Right renal pelvis (tissue), 4 donors: ENCODE results near the gene CALCB. TPM values are rescaled to one million over a fixed set of nuclear protein-coding genes. Genes with fewer than 3 reads are reported as not detected.

Source experiments
- DNase-seq, 4 donors: peaks; one replicate each; pipeline ENCODE4 v3.0.0-alpha.2; 2013; ENCODE audit warnings: low read depth in 4 of 4, low spot score in 3 of 4, missing footprints in 1 of 4
- polyA plus RNA-seq, 4 donors: library from polyadenylated mRNA; unstranded; fragments of 120-200 nt; gene quantifications; one replicate each; pipeline ENCODE4 v1.2.1, GENCODE V29; 2013; ENCODE audit not compliant: insufficient read length in 4 of 4

CALCB gene
- polyA plus RNA-seq, 4 donors: 2.8 to 4.2 (median 3.5) TPM

DNA sequence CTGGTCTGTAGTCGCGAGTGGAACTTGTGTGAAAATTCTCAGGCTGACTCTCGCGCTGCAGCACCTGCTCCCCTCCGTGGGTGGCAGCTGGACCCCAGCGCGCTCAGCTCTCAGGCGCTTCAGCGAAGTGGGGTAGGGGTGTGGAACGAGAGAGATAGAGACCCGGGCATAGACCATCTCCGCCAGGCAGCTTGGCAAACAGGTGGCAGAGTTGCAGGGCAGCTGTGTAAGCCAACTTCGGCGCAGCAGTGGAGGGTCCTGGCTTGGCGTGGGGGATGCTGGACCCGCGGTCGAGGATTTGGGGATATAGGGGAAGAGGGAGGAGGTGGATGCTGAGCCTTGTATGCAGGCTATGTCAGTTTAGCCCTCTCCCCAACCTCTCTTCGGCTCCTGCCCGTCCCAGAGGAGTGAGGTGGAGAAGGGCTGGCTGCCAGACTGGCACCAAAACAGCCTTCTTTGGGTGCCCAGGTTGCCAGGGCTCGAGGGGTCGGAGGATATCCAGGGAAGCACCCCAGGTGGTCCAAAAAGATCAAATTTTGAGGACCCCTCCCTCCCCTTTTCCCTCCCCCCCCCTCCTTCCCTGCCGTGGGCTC is 746 bp upstream of the CALCB start:
- no peak for DNase-seq

DNA sequence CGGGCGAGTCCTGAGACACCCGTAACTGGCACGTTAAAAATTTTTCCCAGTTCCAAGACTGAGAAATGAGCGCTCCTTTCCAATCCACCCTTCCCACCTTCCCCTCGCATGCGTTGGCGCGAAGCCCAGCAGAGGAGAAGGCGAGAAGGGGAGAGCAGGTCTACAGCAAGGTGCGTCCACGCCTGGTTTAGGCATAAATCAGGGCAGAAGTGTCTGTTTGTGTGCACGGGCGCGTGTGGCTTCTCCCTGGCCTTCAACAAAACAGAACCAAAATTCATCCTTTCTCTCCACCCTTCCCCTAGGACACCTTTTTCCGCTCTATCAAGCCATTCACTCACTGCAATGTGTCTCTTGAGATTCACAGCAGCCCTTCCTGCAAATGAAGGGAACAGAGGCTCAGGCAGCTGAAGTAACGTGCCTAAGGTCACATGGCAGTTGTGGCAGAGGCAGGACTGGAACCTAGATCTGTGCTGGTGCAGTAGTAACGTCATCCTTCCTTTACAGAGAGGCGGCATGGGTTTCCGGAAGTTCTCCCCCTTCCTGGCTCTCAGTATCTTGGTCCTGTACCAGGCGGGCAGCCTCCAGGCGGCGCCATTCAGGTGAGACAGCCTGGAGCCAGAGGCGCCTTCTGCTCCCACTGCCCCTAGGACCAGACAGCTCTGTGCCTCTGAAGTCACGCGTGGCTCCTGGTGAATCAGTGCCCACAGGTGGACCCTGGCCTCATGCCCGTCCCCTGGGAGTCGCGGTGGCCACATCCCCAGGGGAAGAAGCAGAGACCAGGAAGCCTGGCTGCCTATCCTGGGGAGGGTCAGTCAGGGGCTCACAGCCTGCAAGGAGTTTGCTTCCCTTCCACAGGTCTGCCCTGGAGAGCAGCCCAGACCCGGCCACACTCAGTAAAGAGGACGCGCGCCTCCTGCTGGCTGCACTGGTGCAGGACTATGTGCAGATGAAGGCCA is 1.1 kb downstream of the CALCB start:
- DNase-seq: peak; percentile 61 to 72 (median 69)

DNA sequence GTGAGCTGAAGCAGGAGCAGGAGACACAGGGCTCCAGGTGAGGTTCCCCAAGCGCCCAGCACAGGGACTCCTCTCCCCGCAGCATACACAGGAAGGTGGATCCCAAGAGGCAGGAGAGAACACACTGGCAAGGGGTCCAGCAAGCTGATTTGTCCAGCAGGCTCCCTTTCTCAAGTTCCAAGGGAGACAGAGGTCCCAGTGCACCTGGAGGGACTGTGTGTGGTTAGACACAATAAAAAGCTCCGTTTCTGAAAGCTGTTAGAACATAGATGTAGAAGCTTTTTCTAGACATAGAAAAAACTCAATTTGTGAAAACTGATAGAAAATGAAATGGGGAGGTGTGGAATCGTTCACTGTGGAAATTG is 1.8 kb downstream of the CALCB start:
- no peak for DNase-seq

DNA sequence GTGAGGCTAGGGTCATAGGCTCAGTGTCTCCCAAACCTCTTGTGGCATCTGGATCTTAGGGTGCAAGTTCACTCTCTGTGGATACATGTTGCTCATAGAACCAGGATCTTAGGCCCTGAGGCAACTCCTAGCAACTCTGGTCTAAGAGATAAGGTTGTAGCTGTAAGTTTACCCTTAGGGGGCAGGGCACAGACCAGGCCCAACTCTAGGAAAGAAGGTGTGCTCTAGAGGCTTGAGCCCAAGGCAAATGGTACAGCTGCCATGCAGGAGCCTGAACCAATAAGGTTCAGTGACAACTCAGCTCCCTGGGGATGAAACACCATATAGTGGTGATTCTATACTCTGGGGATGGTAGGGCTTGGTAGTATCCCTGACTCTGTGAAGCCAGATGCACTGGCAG is 17.8 kb downstream of the CALCB start:
- DNase-seq: no peak

DNA sequence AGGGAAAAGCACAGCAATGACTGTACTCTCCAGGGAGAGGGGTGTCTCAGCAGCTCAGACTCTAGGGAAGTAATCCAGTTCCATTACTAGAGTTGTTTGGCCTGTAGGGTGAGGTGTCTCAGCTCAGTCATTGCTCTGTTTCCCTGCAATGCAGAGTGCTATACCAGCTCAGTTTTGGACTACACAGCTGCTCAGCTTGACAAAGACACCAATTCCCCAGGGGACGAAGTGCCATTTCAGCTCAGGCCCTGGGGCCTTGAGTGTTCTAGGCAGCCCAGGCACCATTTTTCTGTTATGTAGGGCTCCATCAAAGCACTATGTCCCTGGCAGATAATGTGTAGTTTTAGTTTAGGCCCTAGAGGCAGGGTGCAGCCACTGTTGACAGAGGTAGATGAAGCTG is 18.2 kb downstream of the CALCB start:
- DNase-seq: no peak

DNA sequence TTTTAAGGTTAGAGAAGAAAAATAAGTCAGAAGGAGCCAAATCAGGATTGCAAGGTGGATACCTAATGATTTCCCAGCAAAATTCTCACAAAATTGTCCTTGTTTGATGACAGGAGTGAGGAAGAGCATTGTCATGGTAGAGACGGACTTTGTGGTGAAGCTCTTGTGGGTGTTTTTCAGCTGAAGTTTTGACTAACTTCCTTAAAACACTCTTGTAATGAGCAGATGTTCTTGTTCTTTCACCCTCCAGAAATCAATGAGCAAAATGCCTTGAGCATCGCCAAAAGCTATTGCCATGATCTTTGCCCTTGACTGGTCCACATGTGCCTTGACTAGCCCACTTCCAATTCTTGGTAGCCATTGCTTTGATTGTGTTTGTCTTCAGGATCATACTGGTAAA is 20.0 kb downstream of the CALCB start:
- no peak for DNase-seq

DNA sequence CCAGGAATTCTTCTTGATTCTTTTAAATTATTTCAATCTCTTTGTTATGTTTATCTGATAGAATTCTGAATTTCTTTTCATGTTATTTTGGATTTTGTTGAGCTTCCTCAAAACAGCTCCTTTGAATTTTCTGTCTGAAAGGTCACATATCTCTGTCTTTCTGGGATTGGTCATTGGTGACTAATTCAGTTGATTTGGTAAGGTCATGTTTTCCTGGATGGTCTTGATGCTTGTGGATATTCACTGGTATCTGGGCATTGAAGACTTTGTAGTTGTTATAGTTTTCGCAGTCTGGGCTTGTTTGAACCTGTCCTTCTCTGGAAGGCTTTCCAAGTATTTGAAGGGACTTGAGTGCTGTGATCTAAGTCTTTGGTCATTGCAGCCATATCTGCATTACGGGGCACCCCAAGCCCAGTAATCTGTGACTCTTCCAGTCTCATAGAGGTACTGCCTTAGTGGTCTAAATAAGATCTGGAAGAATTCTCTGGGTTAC is 22.4 kb downstream of the CALCB start:
- DNase-seq: no peak

DNA sequence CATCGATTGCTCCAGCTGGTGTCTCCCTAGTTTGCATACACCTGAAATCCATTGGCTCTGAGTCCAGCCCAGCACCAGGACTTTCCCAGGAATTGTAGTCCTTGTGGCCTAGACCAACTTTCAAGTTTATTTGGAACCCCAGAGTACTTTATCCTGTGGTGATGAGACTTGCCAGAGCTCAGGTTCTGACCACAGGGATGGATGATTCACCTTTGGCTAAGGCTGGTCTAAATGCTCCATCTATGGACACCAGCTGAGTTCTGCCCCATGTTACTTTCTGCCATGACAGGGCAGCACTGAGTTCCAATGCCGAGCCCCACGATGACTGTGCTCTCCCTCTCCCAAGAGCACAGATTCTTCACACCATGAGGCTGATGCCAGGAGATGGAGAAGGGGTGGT is 24.0 kb downstream of the CALCB start:
- DNase-seq: no peak

DNA sequence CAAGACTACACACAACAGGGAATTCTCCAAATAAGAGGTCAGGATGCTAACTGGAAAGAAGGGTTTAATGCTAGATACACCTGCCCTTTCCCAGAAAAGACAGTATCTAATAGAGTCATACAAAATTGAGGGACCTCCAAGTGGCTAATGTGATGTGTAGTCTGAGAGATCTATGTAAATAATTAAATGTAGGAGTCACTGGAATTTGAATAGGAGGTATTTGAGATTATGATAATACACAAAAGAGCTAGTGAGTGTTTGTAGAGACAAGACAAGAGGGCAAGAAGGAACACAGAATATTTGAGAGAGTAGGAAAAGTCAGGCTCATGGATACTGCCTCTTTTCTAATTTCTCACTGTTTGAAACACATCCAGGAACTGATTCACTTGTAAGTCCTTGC is 25.9 kb downstream of the CALCB start:
- no peak for DNase-seq

DNA sequence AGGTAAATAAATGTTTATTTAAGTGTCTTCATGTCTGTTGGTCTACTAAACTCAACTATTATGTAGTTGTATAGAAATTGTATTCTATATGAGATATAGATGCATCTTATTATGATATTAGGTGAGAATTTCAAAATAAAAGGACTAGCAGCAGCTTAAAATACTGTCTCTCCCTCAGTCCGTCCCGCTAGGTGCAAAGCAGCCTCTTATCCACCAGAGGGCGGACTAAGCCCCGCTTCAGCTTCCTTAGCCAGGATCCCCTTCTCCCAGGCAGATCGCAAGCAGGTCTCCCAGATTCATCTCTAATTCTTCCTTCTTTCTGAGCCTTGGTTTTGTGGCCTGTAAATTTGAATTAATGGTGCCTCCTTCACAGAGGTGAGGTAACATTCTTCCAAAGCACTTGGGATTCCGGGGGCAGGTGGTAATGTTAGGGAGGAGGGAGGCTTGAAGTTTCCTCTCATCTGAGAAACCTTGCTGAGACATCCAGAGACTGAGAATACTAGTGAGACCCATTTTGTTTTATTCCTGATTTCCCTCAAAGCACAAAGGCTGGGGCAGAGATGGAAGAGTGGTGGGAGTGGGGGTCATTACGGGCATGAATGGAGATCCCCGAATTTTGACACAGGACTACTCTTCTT is 27.8 kb downstream of the CALCB start:
- peak in 3 of 4 donors; percentile 27 to 41 (median 29) for DNase-seq

DNA sequence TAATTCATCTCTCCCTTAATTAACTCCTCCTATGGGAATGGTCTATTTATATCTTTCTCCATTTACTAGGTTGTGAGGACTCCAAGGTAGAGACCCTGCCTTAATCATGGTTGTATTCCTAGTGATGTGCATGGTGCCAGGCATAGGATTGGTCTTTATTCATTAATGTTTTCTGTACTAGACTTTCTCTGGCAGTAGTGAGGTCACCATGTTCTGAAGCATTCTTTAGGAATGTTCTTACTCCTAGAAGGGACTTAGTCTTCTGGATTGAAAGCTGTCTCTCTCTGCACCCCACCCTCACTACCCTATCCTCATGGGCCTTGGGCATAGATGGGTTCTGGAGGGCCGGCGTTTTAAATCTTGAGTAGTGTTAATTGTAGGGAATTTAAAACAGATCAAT is 30.8 kb downstream of the CALCB start:
- DNase-seq: no peak

DNA sequence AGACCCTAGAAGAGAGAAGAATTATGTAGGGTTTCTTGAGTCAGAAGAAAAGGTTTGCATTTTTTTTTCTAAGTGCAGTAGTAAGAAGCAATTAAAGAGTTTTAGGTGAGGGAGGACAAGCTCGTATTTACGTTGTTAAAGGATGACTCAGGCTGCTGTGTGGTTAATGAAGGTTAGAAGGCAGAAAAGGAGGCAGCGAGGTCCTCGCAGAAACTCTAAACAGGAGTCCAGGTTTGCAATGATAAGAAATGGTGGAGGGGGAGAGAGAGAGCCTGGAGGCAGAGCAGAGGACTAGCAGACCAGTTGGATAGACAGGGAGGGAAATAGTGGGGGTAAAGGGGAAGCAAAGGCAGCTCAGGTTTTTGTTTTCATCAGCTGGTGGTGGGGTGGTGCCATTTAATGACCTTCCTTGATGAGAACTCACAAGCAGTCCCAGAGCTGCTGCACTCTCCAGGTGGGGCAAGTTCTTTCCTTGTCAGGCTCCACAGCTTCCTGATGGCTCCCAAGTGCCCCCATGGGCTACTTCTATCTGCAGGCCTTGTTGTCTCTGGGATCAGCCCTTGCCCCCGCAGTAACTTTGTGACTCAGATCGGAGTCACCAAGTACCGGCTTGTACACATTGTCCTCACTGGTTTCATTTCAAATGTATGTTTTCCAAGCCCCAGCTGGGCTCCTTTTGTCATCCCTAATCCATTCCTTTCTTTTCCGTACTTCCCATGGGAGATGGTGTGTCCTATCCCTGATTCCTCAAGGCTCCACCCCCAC is 33.0 kb downstream of the CALCB start:
- DNase-seq: no peak

DNA sequence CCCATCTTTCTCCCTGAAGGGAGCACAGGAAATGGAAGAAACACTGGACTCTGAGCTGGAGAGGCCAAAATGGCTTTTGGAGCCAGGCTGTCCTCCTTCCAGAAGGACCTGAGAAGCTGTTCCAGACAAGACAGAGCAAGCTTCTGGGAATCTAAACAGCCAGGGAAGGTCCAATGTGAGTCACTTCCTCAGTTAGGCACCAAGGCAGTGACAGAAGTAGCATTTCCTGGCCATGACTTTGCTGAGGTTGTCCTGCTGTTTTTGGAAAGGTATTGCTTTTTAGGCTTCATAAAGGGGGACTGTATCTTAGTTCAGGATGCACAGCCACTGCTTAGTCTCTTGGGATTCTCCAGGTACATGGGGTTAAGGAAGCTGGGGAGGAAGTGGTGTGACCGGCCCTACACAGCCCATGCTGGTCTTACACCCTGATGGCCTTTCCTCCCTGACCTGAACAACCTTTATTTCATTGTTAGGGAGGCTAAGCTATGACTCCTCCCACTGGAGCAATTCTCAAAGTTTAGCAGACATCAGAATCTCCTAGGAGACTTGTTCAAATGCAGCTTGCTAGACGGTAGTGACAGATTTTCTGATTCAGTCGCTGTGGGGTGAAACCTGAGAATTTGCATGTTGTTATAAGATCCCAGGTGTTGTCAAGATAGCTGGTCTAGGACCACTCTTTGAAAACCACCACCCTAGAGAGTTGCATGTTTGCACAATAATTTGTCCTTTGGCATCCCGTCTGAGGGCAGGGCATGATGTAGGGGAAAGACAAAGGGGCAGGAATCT is 34.5 kb downstream of the CALCB start:
- DNase-seq: no peak

DNA sequence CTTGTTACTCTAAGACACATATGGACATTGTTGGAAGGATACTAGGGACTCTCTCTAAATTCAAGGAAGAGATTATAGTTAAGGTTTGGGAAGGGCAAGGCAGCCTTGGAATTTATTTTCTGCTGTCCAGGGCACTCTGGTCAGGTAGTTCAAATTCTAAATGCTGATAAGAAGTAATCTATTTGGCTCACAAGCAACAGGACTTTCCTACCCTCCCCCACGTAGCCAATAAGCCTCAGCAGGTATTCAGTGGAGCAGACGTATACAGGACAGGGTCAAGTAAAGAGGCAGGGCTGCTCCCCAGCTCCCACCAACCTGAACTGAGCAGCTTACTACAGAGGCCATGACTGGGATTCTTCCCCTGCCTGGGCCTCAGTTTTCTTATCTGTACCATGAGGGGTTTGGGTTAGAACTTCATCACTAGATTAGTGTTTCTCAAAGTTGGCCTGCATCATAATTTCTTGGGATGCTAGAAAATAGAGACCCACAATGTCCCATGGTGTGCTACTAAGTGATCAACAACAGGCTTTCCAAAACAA is 35.3 kb downstream of the CALCB start:
- DNase-seq: no peak

DNA sequence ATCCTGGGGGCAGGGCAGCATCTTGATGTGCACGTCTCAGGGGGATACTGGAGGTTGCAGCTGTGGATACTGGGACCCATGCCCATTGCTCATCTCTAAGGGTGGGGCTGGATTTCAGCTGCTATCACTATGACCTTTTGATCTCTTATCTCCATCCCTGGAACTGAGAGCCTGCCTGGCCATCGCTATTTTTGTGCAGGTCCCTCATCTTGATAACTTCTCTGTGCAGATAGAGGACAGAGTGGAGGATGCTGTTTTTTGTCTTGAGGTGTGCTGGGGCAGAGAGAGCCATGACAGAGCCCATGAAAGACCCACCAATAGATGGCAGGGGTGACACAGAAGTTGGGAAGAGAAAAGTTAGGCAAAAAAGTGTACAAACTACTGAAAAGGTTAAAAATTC is 36.2 kb downstream of the CALCB start:
- no peak for DNase-seq

DNA sequence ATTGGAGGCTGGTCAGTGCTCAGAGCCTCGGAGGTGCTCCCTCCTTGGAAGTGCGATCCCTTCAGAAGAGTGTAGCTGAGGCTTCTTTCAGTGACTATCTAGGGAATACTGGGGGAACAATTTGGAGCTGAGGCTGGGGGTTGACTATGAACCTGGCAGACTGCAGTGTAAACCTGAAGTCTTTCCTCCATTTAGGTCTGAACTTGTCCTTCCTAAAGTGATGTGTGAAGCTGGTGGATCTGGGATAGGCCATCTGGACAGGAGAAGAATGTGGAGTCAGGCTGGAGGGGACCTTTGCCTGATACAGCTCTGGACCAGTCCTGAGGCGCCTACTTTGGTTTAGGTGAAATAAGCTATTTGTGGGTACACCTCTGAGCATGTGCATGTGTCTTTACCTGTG is 37.8 kb downstream of the CALCB start:
- DNase-seq: no peak

DNA sequence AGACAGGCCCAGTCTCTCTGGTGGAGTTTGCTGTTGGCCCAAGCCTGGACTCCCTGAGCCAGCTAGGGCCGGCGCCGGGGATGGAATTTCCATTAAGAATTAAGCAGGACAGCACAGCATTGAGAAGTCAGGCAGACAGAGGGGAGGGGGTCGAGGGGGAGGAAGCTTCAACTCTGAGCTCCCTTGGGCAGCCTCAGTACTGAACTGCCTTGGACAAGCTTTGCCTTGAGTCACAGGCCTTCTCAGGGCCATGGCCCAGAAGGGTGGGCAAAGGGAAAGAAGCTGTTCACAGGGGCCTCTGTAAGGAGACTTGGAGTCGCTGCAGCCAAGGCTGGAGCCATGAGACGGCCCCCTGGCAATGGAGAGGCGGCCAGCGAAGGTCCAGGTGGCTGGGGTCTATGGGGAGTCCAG is 38.7 kb downstream of the CALCB start:
- DNase-seq: no peak

DNA sequence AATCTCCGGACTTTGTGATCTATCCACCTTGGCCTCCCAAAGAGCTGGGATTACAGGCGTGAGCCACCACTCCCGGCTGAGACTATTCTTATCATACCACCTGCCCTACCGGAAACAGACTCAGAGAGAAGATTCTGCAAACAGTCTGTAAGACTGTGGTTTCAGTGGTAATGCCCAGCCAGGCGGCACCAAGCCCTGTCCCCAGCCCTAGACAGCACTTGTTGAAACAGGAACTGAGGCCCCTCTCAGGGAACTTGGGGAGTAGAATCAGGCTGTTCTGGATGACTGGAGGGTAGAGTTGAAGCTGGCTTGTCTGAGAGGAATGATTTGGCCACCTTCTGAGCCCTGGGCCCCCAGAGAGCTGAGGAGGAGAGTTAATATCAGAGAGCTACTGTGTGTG is 40.0 kb downstream of the CALCB start:
- DNase-seq: no peak
